HepG2 (cell line): ENCODE results near the gene RREB1. TPM values are rescaled to one million over a fixed set of nuclear protein-coding genes. Genes with fewer than 3 reads are reported as not detected.
A peak's percentile ranks its signal among the peaks of the same experiment; 100 is the strongest.

Source experiments
- ARID2 ChIP-seq: sonication (generic); formaldehyde crosslinking; IDR thresholded peaks from 2 replicates; pipeline ENCODE4 v1.8.1; 2022; ENCODE audit warnings: mild to moderate bottlenecking, missing genetic modification reagents, borderline replicate concordance
- ATF2 ChIP-seq: sonication (generic); formaldehyde crosslinking; IDR thresholded peaks from 2 replicates; pipeline ENCODE4 v1.4.0; 2020; ENCODE audit warnings: missing genetic modification reagents
- ELF4 ChIP-seq: sonication (generic); formaldehyde crosslinking; IDR thresholded peaks from 2 replicates; pipeline ENCODE4 v1.5.0; 2020; ENCODE audit warnings: missing genetic modification reagents, mild to moderate bottlenecking, moderate library complexity, borderline replicate concordance
- FOSL2 ChIP-seq: sonication (generic); formaldehyde crosslinking; IDR thresholded peaks from 2 replicates; pipeline ENCODE4 v1.4.0; 2020; ENCODE audit warnings: missing genetic modification reagents
- HNF4A ChIP-seq: sonication (generic); formaldehyde crosslinking; IDR thresholded peaks from 2 replicates; pipeline ENCODE4 v1.4.0; 2020; ENCODE audit warnings: missing genetic modification reagents
- MAX ChIP-seq: IDR thresholded peaks from 2 replicates; pipeline ENCODE4 v1.6.1; 2012; ENCODE audit warnings: inconsistent platforms
- MYC ChIP-seq: sonication (generic); formaldehyde crosslinking; IDR thresholded peaks from 2 replicates; pipeline ENCODE4 v1.9.0; 2021; ENCODE audit warnings: missing genetic modification reagents, borderline replicate concordance
- REXO4 ChIP-seq: sonication (generic); formaldehyde crosslinking; IDR thresholded peaks from 2 replicates; pipeline ENCODE4 v1.8.0; 2022; ENCODE audit warnings: missing genetic modification reagents, mild to moderate bottlenecking, borderline replicate concordance
- RFXAP ChIP-seq: sonication (generic); formaldehyde crosslinking; IDR thresholded peaks from 2 replicates; pipeline ENCODE4 v1.4.0; 2020; ENCODE audit warnings: missing genetic modification reagents, borderline replicate concordance
- SNRNP70 ChIP-seq: fragments of 200-400 bp; formaldehyde crosslinking; IDR thresholded peaks from 2 replicates; pipeline ENCODE4 v1.6.1; 2017; ENCODE audit warnings: mild to moderate bottlenecking, low read depth, low read length, moderate library complexity
- STAG1 ChIP-seq: sonication (generic); formaldehyde crosslinking; IDR thresholded peaks from 2 replicates; pipeline ENCODE4 v1.4.0; 2020; ENCODE audit warnings: missing genetic modification reagents
- ZBED4 ChIP-seq: sonication (generic); formaldehyde crosslinking; IDR thresholded peaks from 2 replicates; pipeline ENCODE4 v1.4.0; 2020; ENCODE audit warnings: missing genetic modification reagents, borderline replicate concordance
- ZHX1 ChIP-seq: sonication (generic); formaldehyde crosslinking; IDR thresholded peaks from 2 replicates; pipeline ENCODE4 v1.8.1; 2022; ENCODE audit warnings: low read depth, mild to moderate bottlenecking, missing genetic modification reagents
- ZNF143 ChIP-seq: sonication (generic); formaldehyde crosslinking; IDR thresholded peaks from 2 replicates; pipeline ENCODE4 v1.4.0; 2020; ENCODE audit warnings: missing genetic modification reagents
- ZNF253 ChIP-seq: sonication (generic); formaldehyde crosslinking; IDR thresholded peaks from 2 replicates; pipeline ENCODE4 v1.8.0; 2022; ENCODE audit warnings: mild to moderate bottlenecking, missing genetic modification reagents, borderline replicate concordance
- ZNF619 ChIP-seq: sonication (generic); formaldehyde crosslinking; IDR thresholded peaks from 2 replicates; pipeline ENCODE4 v1.4.0; 2020; ENCODE audit warnings: mild to moderate bottlenecking, missing genetic modification reagents
- ZNF772 ChIP-seq: sonication (generic); formaldehyde crosslinking; IDR thresholded peaks from 2 replicates; pipeline ENCODE4 v1.5.0; 2020; ENCODE audit warnings: mild to moderate bottlenecking, missing genetic modification reagents
- ZNF784 ChIP-seq: sonication (generic); formaldehyde crosslinking; IDR thresholded peaks from 2 replicates; pipeline ENCODE4 v1.5.1; 2020; ENCODE audit warnings: missing genetic modification reagents, mild to moderate bottlenecking, borderline replicate concordance
- ZNF83 ChIP-seq: sonication (generic); formaldehyde crosslinking; IDR thresholded peaks from 2 replicates; pipeline ENCODE4 v1.4.0; 2020; ENCODE audit warnings: missing genetic modification reagents, mild to moderate bottlenecking, borderline replicate concordance
- polyA plus RNA-seq, 8 experiments: library from polyadenylated mRNA; depleted of rRNA in 3 of 8; stranded (reverse) in 7 of 8; unstranded in 1 of 8; fragments of >200 nt; fragmentation: Illumina TruSeq in 4 of 8; extraction: Trizol in 4 of 8; gene quantifications; 2 replicates each; pipeline versions ENCODE4 v1.2.1 to v1.2.3, GENCODE V29; 2011 to 2016; ENCODE audit warnings: low read depth in 4 of 8, missing spikeins in 1 of 8, mixed read lengths in 1 of 8; ENCODE audit not compliant: insufficient read depth in 1 of 8
- total RNA-seq, 5 experiments: library from RNA; depleted of rRNA; stranded (reverse); fragments of >200 nt; fragmentation: Illumina TruSeq; extraction: Trizol; gene quantifications; 2 replicates each; pipeline ENCODE4 v1.2.3, GENCODE V29; 2016; ENCODE audit warnings: low read depth in 1 of 5

The RREB1 gene
- total and polyA plus RNA-seq, 2 of the 13 experiments (the other 11 are each of a cell fraction or from before 2014, with no cell fraction given) = 6.1 to 23.2 TPM

- TF ChIP-seq ZHX1 (CRISPR knock-in tag) (0 out of 2 replicates have a peak, but pooled peaks have one; percentile 52), FOSL2 (CRISPR knock-in tag) (peak; percentile 39; the same call in 1 of the 2 replicates), RFXAP (CRISPR knock-in tag) (0 out of 2 replicates have a peak, but pooled peaks have one; percentile 44), ELF4 (CRISPR knock-in tag) (no peak), ZNF253 (CRISPR knock-in tag) (no peak), ARID2 (no peak), ATF2 (no peak), ZNF784 (CRISPR knock-in tag) (0 out of 2 replicates have a peak, but pooled peaks have one; percentile 13), HNF4A (CRISPR knock-in tag) (no peak), ZNF143 (CRISPR knock-in tag) (peak; percentile 36; the same call in 1 of the 2 replicates), MAX (peak; percentile 30; the same call in 1 of the 2 replicates), ZBED4 (CRISPR knock-in tag) (no peak), ZNF772 (CRISPR knock-in tag) (no peak), ZNF619 (CRISPR knock-in tag) (peak; percentile 36; the same call in 1 of the 2 replicates), ZNF83 (CRISPR knock-in tag) (no peak; the same call in 1 of the 2 replicates), STAG1 (peak; percentile 40), MYC (CRISPR knock-in tag) (peak; percentile 61), SNRNP70 (no peak), REXO4 (CRISPR knock-in tag) (0 out of 2 replicates have a peak, but pooled peaks have one; percentile 20)
Observed at GRCh38 chr6:7106752-7107577, 796 bp upstream of the RREB1 start (continued).
